ENCODE data around the gene SLC25A21. TPM values are rescaled to one million over a fixed set of nuclear protein-coding genes. Genes with fewer than 3 reads are reported as not detected.

The SLC25A21 gene
- total and polyA plus RNA-seq, 2 of the 13 experiments (the other 11 are each of a cell fraction or from before 2014, with no cell fraction given) = 1.9 to 2.9 TPM

DNA sequence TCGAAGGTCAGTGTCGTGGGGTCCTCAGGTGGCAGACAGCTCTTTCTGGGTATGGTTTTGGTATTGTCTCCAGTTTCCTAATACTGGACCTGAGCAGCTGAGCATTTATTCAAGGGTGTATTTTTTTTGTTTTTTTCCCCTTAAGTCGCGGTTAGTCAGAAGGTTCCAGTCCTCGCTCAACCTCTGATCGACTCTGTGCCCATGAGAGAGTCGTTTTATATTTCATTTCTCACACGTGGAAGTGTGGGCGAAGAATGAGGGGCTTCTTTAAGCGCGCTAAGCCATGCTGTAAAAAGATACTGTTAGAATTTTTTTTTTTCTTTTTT is 25.8 kb upstream of the SLC25A21 start (continued):
- peak; percentile 28; the same call in 1 of the 2 replicates for TF ChIP-seq ZNF878 (CRISPR knock-in tag; IDR thresholded peaks at IDR 0.05)
- 0 out of 2 replicates have a peak, but pooled peaks have one; percentile 93 for TF ChIP-seq ZNF615 (CRISPR knock-in tag; IDR thresholded peaks at IDR 0.05; ENCODE audit: borderline replicate concordance)
- TF ChIP-seq ZNF124 (CRISPR knock-in tag; IDR thresholded peaks at IDR 0.05) = no peak
- no peak for TF ChIP-seq TCF12 (IDR thresholded peaks at IDR 0.05)
- TF ChIP-seq TCF12 (CRISPR knock-in tag; IDR thresholded peaks at IDR 0.05) = no peak
- no peak for TF ChIP-seq SP1 (IDR thresholded peaks at IDR 0.05)
- no peak for TF ChIP-seq SP1 (CRISPR knock-in tag; IDR thresholded peaks at IDR 0.05)
- TF ChIP-seq ZNF136 (CRISPR knock-in tag; IDR thresholded peaks at IDR 0.05; ENCODE audit: low read depth) = 0 out of 2 replicates have a peak, but pooled peaks have one; percentile 31
- TF ChIP-seq ZEB1 (IDR thresholded peaks at IDR 0.05; ENCODE audit: insufficient replicate concordance, low read depth) = peak; percentile 8
- no peak for TF ChIP-seq ATAD3A (CRISPR knock-in tag; IDR thresholded peaks at IDR 0.05)
- TF ChIP-seq, protein P1, sequence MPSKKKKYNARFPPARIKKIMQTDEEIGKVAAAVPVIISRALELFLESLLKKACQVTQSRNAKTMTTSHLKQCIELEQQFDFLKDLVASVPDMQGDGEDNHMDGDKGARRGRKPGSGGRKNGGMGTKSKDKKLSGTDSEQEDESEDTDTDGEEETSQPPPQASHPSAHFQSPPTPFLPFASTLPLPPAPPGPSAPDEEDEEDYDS (CRISPR knock-in tag; IDR thresholded peaks at IDR 0.05) = no peak
- TF ChIP-seq ZNF660 (CRISPR knock-in tag; IDR thresholded peaks at IDR 0.05; ENCODE audit: borderline replicate concordance, low read depth) = peak; percentile 8; the same call in 1 of the 2 replicates
- no peak for TF ChIP-seq HDAC2 (CRISPR knock-in tag; IDR thresholded peaks at IDR 0.05)
- no peak for TF ChIP-seq ZNF3 (CRISPR knock-in tag; IDR thresholded peaks at IDR 0.05)
- no peak for TF ChIP-seq MAZ (IDR thresholded peaks at IDR 0.05; ENCODE audit: borderline replicate concordance, low read depth, low read length)
- no peak for TF ChIP-seq MAZ (CRISPR knock-in tag; IDR thresholded peaks at IDR 0.05; ENCODE audit: low read depth)
- 0 out of 2 replicates have a peak, but pooled peaks have one; percentile 17 for TF ChIP-seq TOE1 (CRISPR knock-in tag; IDR thresholded peaks at IDR 0.05)
- TF ChIP-seq ZNF343 (CRISPR knock-in tag; IDR thresholded peaks at IDR 0.05) = peak; percentile 30; the same call in 1 of the 2 replicates
- 0 out of 2 replicates have a peak, but pooled peaks have one; percentile 64 for TF ChIP-seq ZNF354B (CRISPR knock-in tag; IDR thresholded peaks at IDR 0.05)
- TF ChIP-seq ARID2 (CRISPR knock-in tag; IDR thresholded peaks at IDR 0.05; ENCODE audit: borderline replicate concordance) = no peak; the same call in 1 of the 2 replicates
- peak; percentile 58; the same call in 1 of the 2 replicates for TF ChIP-seq NCOA1 (CRISPR knock-in tag; IDR thresholded peaks at IDR 0.05)
- TF ChIP-seq, protein P2, sequence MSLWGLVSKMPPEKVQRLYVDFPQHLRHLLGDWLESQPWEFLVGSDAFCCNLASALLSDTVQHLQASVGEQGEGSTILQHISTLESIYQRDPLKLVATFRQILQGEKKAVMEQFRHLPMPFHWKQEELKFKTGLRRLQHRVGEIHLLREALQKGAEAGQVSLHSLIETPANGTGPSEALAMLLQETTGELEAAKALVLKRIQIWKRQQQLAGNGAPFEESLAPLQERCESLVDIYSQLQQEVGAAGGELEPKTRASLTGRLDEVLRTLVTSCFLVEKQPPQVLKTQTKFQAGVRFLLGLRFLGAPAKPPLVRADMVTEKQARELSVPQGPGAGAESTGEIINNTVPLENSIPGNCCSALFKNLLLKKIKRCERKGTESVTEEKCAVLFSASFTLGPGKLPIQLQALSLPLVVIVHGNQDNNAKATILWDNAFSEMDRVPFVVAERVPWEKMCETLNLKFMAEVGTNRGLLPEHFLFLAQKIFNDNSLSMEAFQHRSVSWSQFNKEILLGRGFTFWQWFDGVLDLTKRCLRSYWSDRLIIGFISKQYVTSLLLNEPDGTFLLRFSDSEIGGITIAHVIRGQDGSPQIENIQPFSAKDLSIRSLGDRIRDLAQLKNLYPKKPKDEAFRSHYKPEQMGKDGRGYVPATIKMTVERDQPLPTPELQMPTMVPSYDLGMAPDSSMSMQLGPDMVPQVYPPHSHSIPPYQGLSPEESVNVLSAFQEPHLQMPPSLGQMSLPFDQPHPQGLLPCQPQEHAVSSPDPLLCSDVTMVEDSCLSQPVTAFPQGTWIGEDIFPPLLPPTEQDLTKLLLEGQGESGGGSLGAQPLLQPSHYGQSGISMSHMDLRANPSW (CRISPR knock-in tag; IDR thresholded peaks at IDR 0.05; ENCODE audit: borderline replicate concordance) = 0 out of 2 replicates have a peak, but pooled peaks have one; percentile 17
- 0 out of 2 replicates have a peak, but pooled peaks have one; percentile 6 for TF ChIP-seq ZBTB7B (CRISPR knock-in tag; IDR thresholded peaks at IDR 0.05)
- TF ChIP-seq MEF2D (CRISPR knock-in tag; IDR thresholded peaks at IDR 0.05) = peak; percentile 51
- peak; percentile 12; the same call in 1 of the 2 replicates for TF ChIP-seq RBAK (CRISPR knock-in tag; IDR thresholded peaks at IDR 0.05)
- no peak for TF ChIP-seq ZNF484 (CRISPR knock-in tag; IDR thresholded peaks at IDR 0.05; ENCODE audit: borderline replicate concordance, low read depth)
- TF ChIP-seq, protein P3, sequence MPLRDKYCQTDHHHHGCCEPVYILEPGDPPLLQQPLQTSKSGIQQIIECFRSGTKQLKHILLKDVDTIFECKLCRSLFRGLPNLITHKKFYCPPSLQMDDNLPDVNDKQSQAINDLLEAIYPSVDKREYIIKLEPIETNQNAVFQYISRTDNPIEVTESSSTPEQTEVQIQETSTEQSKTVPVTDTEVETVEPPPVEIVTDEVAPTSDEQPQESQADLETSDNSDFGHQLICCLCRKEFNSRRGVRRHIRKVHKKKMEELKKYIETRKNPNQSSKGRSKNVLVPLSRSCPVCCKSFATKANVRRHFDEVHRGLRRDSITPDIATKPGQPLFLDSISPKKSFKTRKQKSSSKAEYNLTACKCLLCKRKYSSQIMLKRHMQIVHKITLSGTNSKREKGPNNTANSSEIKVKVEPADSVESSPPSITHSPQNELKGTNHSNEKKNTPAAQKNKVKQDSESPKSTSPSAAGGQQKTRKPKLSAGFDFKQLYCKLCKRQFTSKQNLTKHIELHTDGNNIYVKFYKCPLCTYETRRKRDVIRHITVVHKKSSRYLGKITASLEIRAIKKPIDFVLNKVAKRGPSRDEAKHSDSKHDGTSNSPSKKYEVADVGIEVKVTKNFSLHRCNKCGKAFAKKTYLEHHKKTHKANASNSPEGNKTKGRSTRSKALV (CRISPR knock-in tag; IDR thresholded peaks at IDR 0.05) = no peak
- peak; percentile 16 for TF ChIP-seq ZNF292 (CRISPR knock-in tag; IDR thresholded peaks at IDR 0.05; ENCODE audit: borderline replicate concordance, low read depth)
- peak; percentile 69 for TF ChIP-seq ASH2L (IDR thresholded peaks at IDR 0.05; ENCODE audit: insufficient read length, low read depth, low read length)
